ENCODE data around the gene PDCD4.
"Not testable (repeated sequence)": the region's sequence is repeated elsewhere in the genome, so short reads cannot be mapped to it uniquely, and the experiment has no call there.

DNA sequence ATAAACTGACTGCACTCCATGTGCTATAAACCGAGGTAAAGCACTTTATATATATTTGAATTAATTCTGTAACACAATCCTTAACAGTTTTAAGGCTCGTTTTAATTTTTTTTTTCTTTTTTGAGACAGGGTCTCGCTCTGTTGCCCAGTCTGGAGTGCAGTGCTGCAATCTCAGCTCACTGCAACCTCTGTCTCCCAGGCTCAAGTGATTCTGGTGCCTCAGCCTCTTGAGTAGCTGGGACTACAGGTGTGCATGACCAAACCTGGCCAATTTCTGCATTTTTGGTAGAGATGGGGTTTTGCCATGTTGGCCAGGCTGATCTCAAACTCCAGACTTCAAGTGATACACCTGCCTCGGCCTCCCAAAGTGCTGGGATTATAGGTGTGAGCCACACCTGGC is 43.9 kb downstream of the PDCD4 start:
- TF ChIP-seq, protein P1, sequence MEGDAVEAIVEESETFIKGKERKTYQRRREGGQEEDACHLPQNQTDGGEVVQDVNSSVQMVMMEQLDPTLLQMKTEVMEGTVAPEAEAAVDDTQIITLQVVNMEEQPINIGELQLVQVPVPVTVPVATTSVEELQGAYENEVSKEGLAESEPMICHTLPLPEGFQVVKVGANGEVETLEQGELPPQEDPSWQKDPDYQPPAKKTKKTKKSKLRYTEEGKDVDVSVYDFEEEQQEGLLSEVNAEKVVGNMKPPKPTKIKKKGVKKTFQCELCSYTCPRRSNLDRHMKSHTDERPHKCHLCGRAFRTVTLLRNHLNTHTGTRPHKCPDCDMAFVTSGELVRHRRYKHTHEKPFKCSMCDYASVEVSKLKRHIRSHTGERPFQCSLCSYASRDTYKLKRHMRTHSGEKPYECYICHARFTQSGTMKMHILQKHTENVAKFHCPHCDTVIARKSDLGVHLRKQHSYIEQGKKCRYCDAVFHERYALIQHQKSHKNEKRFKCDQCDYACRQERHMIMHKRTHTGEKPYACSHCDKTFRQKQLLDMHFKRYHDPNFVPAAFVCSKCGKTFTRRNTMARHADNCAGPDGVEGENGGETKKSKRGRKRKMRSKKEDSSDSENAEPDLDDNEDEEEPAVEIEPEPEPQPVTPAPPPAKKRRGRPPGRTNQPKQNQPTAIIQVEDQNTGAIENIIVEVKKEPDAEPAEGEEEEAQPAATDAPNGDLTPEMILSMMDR (conservative IDR thresholded peaks at IDR 0.05 in 1 of 2, IDR thresholded peaks at IDR 0.05 in 1 of 2; ENCODE audit: extremely low read depth in 1 of 2, insufficient read depth in 1 of 2, low read depth in 1 of 2, low read length in 2 of 2), result not testable (repeated sequence)
- TF ChIP-seq EZH2 (IDR thresholded peaks at IDR 0.05; ENCODE audit: borderline replicate concordance, low read length), result not testable (repeated sequence)
